GM06990 (cell line): ENCODE results near the gene TEX2.
"Not testable (repeated sequence)": the region's sequence is repeated elsewhere in the genome, so short reads cannot be mapped to it uniquely, and the experiment has no call there.

ENCODE experiments used
- DNase-seq: peaks from one replicate; pipeline ENCODE4 v3.0.0-alpha.2; 2011; ENCODE audit not compliant: insufficient read length; ENCODE audit errors: extremely low read depth
- H3K27me3 ChIP-seq: replicated peaks from 2 replicates; pipeline ENCODE4 v1.6.0; 2011; ENCODE audit warnings: low read length; ENCODE audit not compliant: control insufficient read depth, insufficient read depth
- H3K36me3 ChIP-seq: 2 replicates; pipeline ENCODE4 v1.5.1; 2011; ENCODE audit warnings: low read length; ENCODE audit not compliant: control insufficient read depth, insufficient read depth
- H3K4me3 ChIP-seq: replicated peaks from 2 replicates; pipeline ENCODE4 v1.5.1; 2011; ENCODE audit warnings: low read depth, mild to moderate bottlenecking, control low read depth, low read length
- CTCF ChIP-seq: IDR thresholded peaks from 2 replicates; pipeline ENCODE4 v1.5.1; 2011; ENCODE audit warnings: low read length, control low read depth, mild to moderate bottlenecking, inconsistent platforms; ENCODE audit not compliant: insufficient read depth, poor library complexity, severe bottlenecking

The TEX2 gene

GRCh38 chr17:64240741-64241347 lies 22.2 kb downstream of the TEX2 start:
- no peak for DNase-seq
- Histone ChIP-seq H3K27me3 (no peaks in the 10 kb centered on the region), H3K4me3 (no peak overlapping the region), H3K36me3 (no peaks in the 10 kb centered on the region)
- no peak for TF ChIP-seq CTCF

GRCh38 chr17:64240261-64240740 lies 22.8 kb downstream of the TEX2 start:
- no peak for DNase-seq
- H3K36me3 ChIP-seq, result no peaks in the 10 kb centered on the region
- no peaks in the 10 kb centered on the region for H3K27me3 ChIP-seq
- H3K4me3 ChIP-seq, result no peak overlapping the region
- TF ChIP-seq CTCF, result no peak

GRCh38 chr17:64238449-64238848 lies 24.6 kb downstream of the TEX2 start:
- not testable (repeated sequence) for H3K36me3 ChIP-seq, DNase-seq, H3K27me3 ChIP-seq, H3K4me3 ChIP-seq

GRCh38 chr17:64236827-64237403 lies 26.1 kb downstream of the TEX2 start:
- H3K4me3 ChIP-seq, result no peak overlapping the region
- H3K27me3 ChIP-seq, result no peaks in the 10 kb centered on the region
- no peak for DNase-seq
- TF ChIP-seq CTCF, result peak; percentile 1
- no peaks in the 10 kb centered on the region for H3K36me3 ChIP-seq

GRCh38 chr17:64234961-64235360 lies 28.1 kb downstream of the TEX2 start:
- no peak for TF ChIP-seq CTCF
- H3K4me3 ChIP-seq, result no peak overlapping the region
- H3K36me3 ChIP-seq, result no peaks in the 10 kb centered on the region; the same call in 1 of the 2 replicates
- no peak for DNase-seq
- no peaks in the 10 kb centered on the region for H3K27me3 ChIP-seq

- Histone ChIP-seq H3K36me3 (no peaks in the 10 kb centered on the region; the same call in 1 of the 2 replicates), H3K27me3 (no peaks in the 10 kb centered on the region), H3K4me3 (no peak overlapping the region)
- no peak for DNase-seq
- TF ChIP-seq CTCF, result no peak
Observed at GRCh38 chr17:64232466-64233262, 30.4 kb downstream of the TEX2 start.
